PFSK-1 (cell line): ENCODE results near the gene RASAL2.

Experiments used
- FOXP2 ChIP-seq: optimal IDR thresholded peaks from 2 replicates; pipeline ENCODE3; 2011; ENCODE audit warnings: borderline replicate concordance, control low read depth, inconsistent platforms; ENCODE audit not compliant: insufficient read depth; ENCODE audit errors: extremely low read length, extremely low read depth
- POLR2AphosphoS5 ChIP-seq: IDR thresholded peaks from 2 replicates; pipeline ENCODE4 v1.6.1; 2012; ENCODE audit warnings: low read depth, mild to moderate bottlenecking, control low read depth, low read length, moderate library complexity
- SIN3A ChIP-seq: IDR thresholded peaks from 2 replicates; pipeline ENCODE4 v1.6.1; 2012; ENCODE audit warnings: mild to moderate bottlenecking, low read length, moderate library complexity, borderline replicate concordance; ENCODE audit not compliant: insufficient read depth
- TAF1 ChIP-seq: IDR thresholded peaks from 2 replicates; pipeline ENCODE4 v1.6.1; 2012; ENCODE audit warnings: low read length, control low read depth, borderline replicate concordance; ENCODE audit not compliant: insufficient read depth
- TF ChIP-seq, protein P1 (sequence below), 2 experiments: IDR thresholded peaks; 2 replicates each; pipeline versions ENCODE4 v1.6.1 to v1.8.0; 2011 to 2012; ENCODE audit warnings: low read depth in 2 of 2, low read length in 2 of 2, control low read depth in 1 of 2, inconsistent platforms in 1 of 2, mild to moderate bottlenecking in 1 of 2, moderate library complexity in 1 of 2; ENCODE audit not compliant: insufficient read depth in 1 of 2

The RASAL2 gene

GRCh38 chr1:178055779-178056471 is 38.0 kb upstream of the RASAL2 start:
- TF ChIP-seq FOXP2, result no peak
- no peak for TF ChIP-seq POLR2AphosphoS5
- no peak for TF ChIP-seq SIN3A
- TF ChIP-seq, protein P1, sequence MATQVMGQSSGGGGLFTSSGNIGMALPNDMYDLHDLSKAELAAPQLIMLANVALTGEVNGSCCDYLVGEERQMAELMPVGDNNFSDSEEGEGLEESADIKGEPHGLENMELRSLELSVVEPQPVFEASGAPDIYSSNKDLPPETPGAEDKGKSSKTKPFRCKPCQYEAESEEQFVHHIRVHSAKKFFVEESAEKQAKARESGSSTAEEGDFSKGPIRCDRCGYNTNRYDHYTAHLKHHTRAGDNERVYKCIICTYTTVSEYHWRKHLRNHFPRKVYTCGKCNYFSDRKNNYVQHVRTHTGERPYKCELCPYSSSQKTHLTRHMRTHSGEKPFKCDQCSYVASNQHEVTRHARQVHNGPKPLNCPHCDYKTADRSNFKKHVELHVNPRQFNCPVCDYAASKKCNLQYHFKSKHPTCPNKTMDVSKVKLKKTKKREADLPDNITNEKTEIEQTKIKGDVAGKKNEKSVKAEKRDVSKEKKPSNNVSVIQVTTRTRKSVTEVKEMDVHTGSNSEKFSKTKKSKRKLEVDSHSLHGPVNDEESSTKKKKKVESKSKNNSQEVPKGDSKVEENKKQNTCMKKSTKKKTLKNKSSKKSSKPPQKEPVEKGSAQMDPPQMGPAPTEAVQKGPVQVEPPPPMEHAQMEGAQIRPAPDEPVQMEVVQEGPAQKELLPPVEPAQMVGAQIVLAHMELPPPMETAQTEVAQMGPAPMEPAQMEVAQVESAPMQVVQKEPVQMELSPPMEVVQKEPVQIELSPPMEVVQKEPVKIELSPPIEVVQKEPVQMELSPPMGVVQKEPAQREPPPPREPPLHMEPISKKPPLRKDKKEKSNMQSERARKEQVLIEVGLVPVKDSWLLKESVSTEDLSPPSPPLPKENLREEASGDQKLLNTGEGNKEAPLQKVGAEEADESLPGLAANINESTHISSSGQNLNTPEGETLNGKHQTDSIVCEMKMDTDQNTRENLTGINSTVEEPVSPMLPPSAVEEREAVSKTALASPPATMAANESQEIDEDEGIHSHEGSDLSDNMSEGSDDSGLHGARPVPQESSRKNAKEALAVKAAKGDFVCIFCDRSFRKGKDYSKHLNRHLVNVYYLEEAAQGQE (IDR thresholded peaks at IDR 0.05; ENCODE audit: insufficient read depth in 1 of 2, low read depth in 2 of 2, low read length in 2 of 2), result no peak
- no peak for TF ChIP-seq TAF1

DNA sequence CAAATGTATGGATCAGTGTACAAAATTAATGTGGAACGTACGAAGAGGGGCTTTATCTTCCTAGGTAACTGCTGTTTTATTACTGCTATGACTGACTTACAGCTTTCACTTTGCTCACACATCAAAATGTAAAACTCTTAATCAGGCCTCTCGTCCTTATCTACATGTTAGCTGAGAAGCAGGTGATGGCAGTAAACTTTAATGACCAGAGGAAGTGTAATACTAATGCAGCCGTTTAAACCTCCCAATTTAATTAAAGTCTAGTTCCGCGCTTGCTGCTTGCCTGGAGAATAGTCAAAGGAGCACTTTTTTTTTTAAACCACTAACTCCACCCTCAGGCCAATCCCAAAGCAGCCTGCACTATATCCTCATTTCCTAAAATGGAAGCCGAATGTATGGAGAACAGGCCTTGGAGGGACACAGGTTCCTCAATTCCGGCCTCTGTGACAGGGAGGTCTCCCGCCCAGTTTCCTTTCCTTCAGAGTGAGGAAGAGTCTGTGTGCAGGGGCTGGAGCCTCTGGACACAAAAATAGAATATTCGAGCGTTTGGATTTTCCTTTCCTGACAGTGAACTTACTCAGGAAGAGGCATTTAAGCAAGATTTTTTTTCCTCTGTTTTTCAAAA is 36.7 kb upstream of the RASAL2 start:
- TF ChIP-seq TAF1 (no peak), SIN3A (no peak), FOXP2 (no peak), POLR2AphosphoS5 (no peak)
- TF ChIP-seq, protein P1 (IDR thresholded peaks at IDR 0.05; ENCODE audit: insufficient read depth in 1 of 2, low read depth in 2 of 2, low read length in 2 of 2), result no peak

DNA sequence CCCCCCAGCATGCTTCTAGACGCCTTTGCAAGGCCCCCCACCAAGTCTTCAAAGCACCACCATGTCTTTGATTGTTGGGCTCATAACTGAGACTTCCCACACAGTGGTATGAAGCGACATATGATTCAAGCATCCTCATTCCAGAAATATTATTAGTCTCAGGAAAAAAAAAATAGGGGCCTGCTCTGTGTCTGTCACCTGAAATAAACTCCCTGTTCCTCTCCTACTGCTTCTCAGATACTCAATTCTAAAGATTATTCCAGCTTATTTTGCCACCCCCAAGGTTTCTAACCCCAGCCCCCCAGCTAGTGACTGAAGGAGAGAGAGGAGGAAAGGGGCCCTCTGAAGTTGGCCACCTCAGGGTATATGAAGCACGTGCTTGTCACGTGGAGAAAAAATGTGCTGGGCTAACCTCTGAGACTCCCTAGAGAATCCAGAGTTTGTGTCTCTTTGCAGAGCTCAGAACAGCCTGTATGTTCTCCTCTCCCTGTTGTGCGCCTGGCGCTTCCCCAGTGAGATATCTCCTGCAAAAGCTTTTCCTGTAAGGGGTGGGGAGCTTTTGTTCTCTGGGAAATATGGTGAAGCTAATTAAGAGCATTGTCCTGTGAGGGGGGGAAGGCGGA is 35.9 kb upstream of the RASAL2 start:
- TF ChIP-seq POLR2AphosphoS5, result no peak
- TF ChIP-seq, protein P1 (IDR thresholded peaks at IDR 0.05; ENCODE audit: insufficient read depth in 1 of 2, low read depth in 2 of 2, low read length in 2 of 2), result no peak
- TF ChIP-seq FOXP2, result no peak
- no peak for TF ChIP-seq TAF1
- TF ChIP-seq SIN3A, result no peak

GRCh38 chr1:178060789-178061556 is 32.9 kb upstream of the RASAL2 start:
- TF ChIP-seq SIN3A (no peak), FOXP2 (no peak), TAF1 (no peak), POLR2AphosphoS5 (no peak)
- TF ChIP-seq, protein P1 (IDR thresholded peaks at IDR 0.05; ENCODE audit: insufficient read depth in 1 of 2, low read depth in 2 of 2, low read length in 2 of 2), result no peak
